GM19025 (cell line): ENCODE results near the gene SORCS3.

Experiments
- ATAC-seq: cut with Tn5 transposase; IDR thresholded peaks from one replicate; pipeline ENCODE4 v1.9.1; 2021; ENCODE audit warnings: mild to moderate bottlenecking, low read depth, moderate library complexity; ENCODE audit not compliant: unreplicated experiment

The SORCS3 gene

GRCh38 chr10:105288026-105288425 lies 646.9 kb downstream of the SORCS3 start:
- ATAC-seq: no peak

DNA sequence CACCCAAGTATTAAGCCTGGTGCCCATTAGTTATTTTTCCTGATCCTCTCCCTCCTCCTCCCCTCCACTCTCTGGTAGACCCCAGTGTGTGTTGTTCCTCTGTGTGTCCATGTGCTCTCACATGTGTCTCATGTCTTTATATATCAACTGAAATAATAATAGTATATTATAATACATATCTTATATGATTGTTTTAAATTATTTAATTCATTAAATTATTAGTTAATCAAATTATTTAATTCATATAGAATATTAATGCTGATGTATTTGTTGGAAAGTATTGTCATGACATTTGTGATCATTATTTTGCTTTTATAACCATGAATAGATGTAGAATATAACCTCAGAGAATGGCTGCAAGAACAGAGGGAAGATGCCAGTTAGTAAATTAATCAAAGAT lies 647.5 kb downstream of the SORCS3 start:
- ATAC-seq: no peak

GRCh38 chr10:105291571-105291970 lies 650.5 kb downstream of the SORCS3 start:
- ATAC-seq: no peak

DNA sequence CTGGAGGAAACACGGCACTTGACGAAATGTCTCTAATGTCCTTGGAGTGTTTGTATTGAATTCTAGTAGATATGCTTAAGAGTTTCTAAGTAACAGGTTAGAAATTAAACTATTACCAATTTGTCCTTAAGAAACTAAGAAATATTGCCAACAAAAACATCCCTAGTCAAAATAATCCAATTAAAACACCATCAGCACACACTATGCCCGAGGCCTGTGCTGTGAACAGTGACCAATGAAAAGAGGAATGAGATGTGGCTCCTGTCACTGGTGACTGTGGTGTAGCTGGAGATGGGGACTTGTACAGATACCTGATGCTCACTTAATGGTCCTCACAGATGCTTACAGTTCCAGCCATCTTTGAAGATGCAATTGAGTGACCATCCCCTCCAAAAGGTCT lies 651.1 kb downstream of the SORCS3 start:
- ATAC-seq: no peak
